SK-N-SH treated with all-trans-retinoic acid at 6 μM for 48 hours (cell line): ENCODE results near the gene C4orf36.

ENCODE experiments used
- ATAC-seq: fragments of 200-7000 bp; cut with Tn5 transposase; 3 replicates; pipeline ENCODE4 v1.9.1; 2020; ENCODE audit warnings: mild to moderate bottlenecking, moderate library complexity
- ARNTL ChIP-seq: fragments of 450-650 bp; formaldehyde crosslinking; IDR thresholded peaks from 2 replicates; pipeline ENCODE4 v1.5.0; 2020; ENCODE audit warnings: low read depth, mild to moderate bottlenecking, moderate library complexity, borderline replicate concordance
- BACH2 ChIP-seq: fragments of 250-450 bp; sonication (Bioruptor Pico); IDR thresholded peaks from 2 replicates; pipeline ENCODE4 v1.9.0; 2021; ENCODE audit warnings: mild to moderate bottlenecking, borderline replicate concordance
- CSDC2 ChIP-seq: fragments of 250-450 bp; sonication (Bioruptor Pico); IDR thresholded peaks from 2 replicates; pipeline ENCODE4 v1.5.0; 2020; ENCODE audit warnings: mild to moderate bottlenecking, moderate library complexity
- ESRRG ChIP-seq: fragments of 250-450 bp; sonication (Bioruptor Pico); IDR thresholded peaks from 2 replicates; pipeline ENCODE4 v1.6.1; 2021; ENCODE audit warnings: mild to moderate bottlenecking
- GLIS3 ChIP-seq: fragments of 250-450 bp; sonication (Bioruptor Pico); IDR thresholded peaks from 2 replicates; pipeline ENCODE4 v1.5.0; 2020; ENCODE audit warnings: mild to moderate bottlenecking, moderate library complexity
- ISL1 ChIP-seq: fragments of 250-450 bp; sonication (Bioruptor Pico); IDR thresholded peaks from 2 replicates; pipeline ENCODE4 v2.1.2; 2022; ENCODE audit warnings: mild to moderate bottlenecking, moderate library complexity
- OSR1 ChIP-seq: fragments of 250-450 bp; sonication (Bioruptor Pico); IDR thresholded peaks from 2 replicates; pipeline ENCODE4 v1.8.0; 2022; ENCODE audit warnings: moderate library complexity, mild to moderate bottlenecking, inconsistent platforms
- PPARA ChIP-seq: fragments of 250-450 bp; sonication (Bioruptor Pico); IDR thresholded peaks from 2 replicates; pipeline ENCODE4 v1.5.0; 2020; ENCODE audit warnings: mild to moderate bottlenecking, borderline replicate concordance
- RARB ChIP-seq: fragments of 250-450 bp; sonication (Bioruptor Pico); IDR thresholded peaks from 2 replicates; pipeline ENCODE4 v1.8.0; 2021; ENCODE audit warnings: mild to moderate bottlenecking, moderate library complexity
- SNAI2 ChIP-seq: fragments of 250-450 bp; sonication (Bioruptor Pico); IDR thresholded peaks from 2 replicates; pipeline ENCODE4 v1.5.0; 2020; ENCODE audit warnings: mild to moderate bottlenecking, moderate library complexity
- TCF4 ChIP-seq: fragments of 250-450 bp; sonication (Bioruptor Pico); IDR thresholded peaks from 2 replicates; pipeline ENCODE4 v1.8.0; 2021; ENCODE audit warnings: mild to moderate bottlenecking, moderate library complexity, borderline replicate concordance
- TOX ChIP-seq: fragments of 250-450 bp; sonication (Bioruptor Pico); IDR thresholded peaks from 2 replicates; pipeline ENCODE4 v1.8.0; 2021; ENCODE audit warnings: mild to moderate bottlenecking, moderate library complexity, borderline replicate concordance
- ZC3H10 ChIP-seq: fragments of 250-450 bp; sonication (Bioruptor Pico); IDR thresholded peaks from 2 replicates; pipeline ENCODE4 v1.5.1; 2021; ENCODE audit warnings: mild to moderate bottlenecking, moderate library complexity
- ZFP3 ChIP-seq: fragments of 250-450 bp; sonication (Bioruptor Pico); IDR thresholded peaks from 2 replicates; pipeline ENCODE4 v1.5.0; 2020; ENCODE audit warnings: mild to moderate bottlenecking, moderate library complexity
- ZFP30 ChIP-seq: fragments of 450-650 bp; formaldehyde crosslinking; IDR thresholded peaks from 2 replicates; pipeline ENCODE4 v1.5.0; 2022; ENCODE audit warnings: mild to moderate bottlenecking, moderate library complexity
- ZNF565 ChIP-seq: fragments of 450-650 bp; formaldehyde crosslinking; conservative IDR thresholded peaks from 2 replicates; pipeline ENCODE4 v1.5.0; 2020; ENCODE audit warnings: low read depth, mild to moderate bottlenecking, moderate library complexity
- ZNF70 ChIP-seq: fragments of 450-650 bp; formaldehyde crosslinking; IDR thresholded peaks from 2 replicates; pipeline ENCODE4 v1.5.0; 2020; ENCODE audit warnings: mild to moderate bottlenecking, moderate library complexity
- ZNF8 ChIP-seq: fragments of 450-650 bp; formaldehyde crosslinking; IDR thresholded peaks from 2 replicates; pipeline ENCODE4 v1.5.0; 2020; ENCODE audit warnings: mild to moderate bottlenecking, moderate library complexity
- TF ChIP-seq, protein P1 (sequence below): fragments of 250-450 bp; sonication (Bioruptor Pico); IDR thresholded peaks from 2 replicates; pipeline ENCODE4 v1.8.0; 2021; ENCODE audit warnings: low read depth, mild to moderate bottlenecking, moderate library complexity, borderline replicate concordance
- TF ChIP-seq, protein P2 (sequence below): fragments of 250-450 bp; sonication (Bioruptor Pico); IDR thresholded peaks from 2 replicates; pipeline ENCODE4 v1.5.0; 2020; ENCODE audit warnings: mild to moderate bottlenecking, moderate library complexity
- TF ChIP-seq, protein P3 (sequence below): fragments of 250-450 bp; sonication (Bioruptor Pico); IDR thresholded peaks from 2 replicates; pipeline ENCODE4 v1.5.1; 2021; ENCODE audit warnings: mild to moderate bottlenecking, moderate library complexity
- TF ChIP-seq, protein P4 (sequence below): fragments of 250-450 bp; sonication (Bioruptor Pico); IDR thresholded peaks from 2 replicates; pipeline ENCODE4 v1.5.1; 2020; ENCODE audit warnings: low read depth, mild to moderate bottlenecking, moderate library complexity

Gene C4orf36

DNA sequence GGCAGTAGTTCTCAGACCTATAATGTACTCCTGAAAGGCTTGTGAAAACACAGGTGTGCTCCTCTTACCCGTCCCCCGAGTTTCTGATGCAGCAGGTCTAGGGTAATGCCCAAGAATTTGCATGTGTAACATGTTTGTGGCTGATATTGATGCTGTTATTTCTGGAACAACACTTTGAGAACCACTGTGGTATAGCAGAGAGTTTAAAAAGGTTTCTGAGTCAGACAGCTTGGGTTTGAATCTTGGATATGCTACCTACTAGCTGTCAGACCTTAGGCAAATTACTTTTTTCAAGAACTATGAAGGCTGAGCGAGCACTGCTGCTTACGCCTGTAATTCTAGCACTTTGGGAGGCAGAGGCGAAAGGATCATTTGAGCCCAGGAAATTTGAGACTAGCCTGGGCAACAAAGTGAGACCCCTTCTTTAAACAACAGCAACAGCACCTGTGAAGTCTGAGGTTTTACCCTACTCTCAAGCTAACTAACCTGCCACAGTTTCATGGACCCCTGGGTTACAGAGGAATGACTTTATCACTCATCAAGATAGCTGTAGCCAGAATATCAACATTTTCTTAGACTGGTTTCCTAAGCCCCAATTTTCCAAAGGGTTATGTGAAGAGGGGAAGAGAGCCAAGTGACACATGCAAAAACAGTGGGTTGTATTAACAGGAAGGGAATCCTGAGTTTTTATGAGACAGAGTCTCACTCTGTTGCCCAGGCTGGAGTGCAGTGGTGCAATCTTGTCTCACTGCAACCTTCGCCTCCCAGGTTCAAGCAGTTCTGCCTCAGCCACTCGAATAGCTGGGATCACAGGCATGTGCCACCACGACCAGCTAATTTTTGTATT lies 47.7 kb upstream of the C4orf36 start:
- TF ChIP-seq, protein P1, sequence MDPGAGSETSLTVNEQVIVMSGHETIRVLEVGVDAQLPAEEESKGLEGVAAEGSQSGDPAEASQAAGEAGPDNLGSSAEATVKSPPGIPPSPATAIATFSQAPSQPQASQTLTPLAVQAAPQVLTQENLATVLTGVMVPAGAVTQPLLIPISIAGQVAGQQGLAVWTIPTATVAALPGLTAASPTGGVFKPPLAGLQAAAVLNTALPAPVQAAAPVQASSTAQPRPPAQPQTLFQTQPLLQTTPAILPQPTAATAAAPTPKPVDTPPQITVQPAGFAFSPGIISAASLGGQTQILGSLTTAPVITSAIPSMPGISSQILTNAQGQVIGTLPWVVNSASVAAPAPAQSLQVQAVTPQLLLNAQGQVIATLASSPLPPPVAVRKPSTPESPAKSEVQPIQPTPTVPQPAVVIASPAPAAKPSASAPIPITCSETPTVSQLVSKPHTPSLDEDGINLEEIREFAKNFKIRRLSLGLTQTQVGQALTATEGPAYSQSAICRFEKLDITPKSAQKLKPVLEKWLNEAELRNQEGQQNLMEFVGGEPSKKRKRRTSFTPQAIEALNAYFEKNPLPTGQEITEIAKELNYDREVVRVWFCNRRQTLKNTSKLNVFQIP (CRISPR knock-in tag), result no peak
- TF ChIP-seq ZNF8 (CRISPR knock-in tag) (no peak), TOX (CRISPR knock-in tag) (no peak), TCF4 (CRISPR knock-in tag) (no peak), ZFP30 (CRISPR knock-in tag) (no peak), ZNF70 (CRISPR knock-in tag) (no peak), SNAI2 (CRISPR knock-in tag) (no peak), ARNTL (CRISPR knock-in tag) (no peak), CSDC2 (CRISPR knock-in tag) (no peak), GLIS3 (no peak), RARB (CRISPR knock-in tag) (no peak), ZFP3 (CRISPR knock-in tag) (no peak), OSR1 (no peak), ZNF565 (CRISPR knock-in tag) (no peak), BACH2 (CRISPR knock-in tag) (no peak)
- TF ChIP-seq, protein P2, sequence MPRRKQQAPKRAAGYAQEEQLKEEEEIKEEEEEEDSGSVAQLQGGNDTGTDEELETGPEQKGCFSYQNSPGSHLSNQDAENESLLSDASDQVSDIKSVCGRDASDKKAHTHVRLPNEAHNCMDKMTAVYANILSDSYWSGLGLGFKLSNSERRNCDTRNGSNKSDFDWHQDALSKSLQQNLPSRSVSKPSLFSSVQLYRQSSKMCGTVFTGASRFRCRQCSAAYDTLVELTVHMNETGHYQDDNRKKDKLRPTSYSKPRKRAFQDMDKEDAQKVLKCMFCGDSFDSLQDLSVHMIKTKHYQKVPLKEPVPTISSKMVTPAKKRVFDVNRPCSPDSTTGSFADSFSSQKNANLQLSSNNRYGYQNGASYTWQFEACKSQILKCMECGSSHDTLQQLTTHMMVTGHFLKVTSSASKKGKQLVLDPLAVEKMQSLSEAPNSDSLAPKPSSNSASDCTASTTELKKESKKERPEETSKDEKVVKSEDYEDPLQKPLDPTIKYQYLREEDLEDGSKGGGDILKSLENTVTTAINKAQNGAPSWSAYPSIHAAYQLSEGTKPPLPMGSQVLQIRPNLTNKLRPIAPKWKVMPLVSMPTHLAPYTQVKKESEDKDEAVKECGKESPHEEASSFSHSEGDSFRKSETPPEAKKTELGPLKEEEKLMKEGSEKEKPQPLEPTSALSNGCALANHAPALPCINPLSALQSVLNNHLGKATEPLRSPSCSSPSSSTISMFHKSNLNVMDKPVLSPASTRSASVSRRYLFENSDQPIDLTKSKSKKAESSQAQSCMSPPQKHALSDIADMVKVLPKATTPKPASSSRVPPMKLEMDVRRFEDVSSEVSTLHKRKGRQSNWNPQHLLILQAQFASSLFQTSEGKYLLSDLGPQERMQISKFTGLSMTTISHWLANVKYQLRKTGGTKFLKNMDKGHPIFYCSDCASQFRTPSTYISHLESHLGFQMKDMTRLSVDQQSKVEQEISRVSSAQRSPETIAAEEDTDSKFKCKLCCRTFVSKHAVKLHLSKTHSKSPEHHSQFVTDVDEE, result no peak
- TF ChIP-seq, protein P3, sequence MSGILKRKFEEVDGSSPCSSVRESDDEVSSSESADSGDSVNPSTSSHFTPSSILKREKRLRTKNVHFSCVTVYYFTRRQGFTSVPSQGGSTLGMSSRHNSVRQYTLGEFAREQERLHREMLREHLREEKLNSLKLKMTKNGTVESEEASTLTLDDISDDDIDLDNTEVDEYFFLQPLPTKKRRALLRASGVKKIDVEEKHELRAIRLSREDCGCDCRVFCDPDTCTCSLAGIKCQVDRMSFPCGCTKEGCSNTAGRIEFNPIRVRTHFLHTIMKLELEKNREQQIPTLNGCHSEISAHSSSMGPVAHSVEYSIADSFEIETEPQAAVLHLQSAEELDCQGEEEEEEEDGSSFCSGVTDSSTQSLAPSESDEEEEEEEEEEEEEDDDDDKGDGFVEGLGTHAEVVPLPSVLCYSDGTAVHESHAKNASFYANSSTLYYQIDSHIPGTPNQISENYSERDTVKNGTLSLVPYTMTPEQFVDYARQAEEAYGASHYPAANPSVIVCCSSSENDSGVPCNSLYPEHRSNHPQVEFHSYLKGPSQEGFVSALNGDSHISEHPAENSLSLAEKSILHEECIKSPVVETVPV (CRISPR knock-in tag), result no peak
- TF ChIP-seq, protein P4, sequence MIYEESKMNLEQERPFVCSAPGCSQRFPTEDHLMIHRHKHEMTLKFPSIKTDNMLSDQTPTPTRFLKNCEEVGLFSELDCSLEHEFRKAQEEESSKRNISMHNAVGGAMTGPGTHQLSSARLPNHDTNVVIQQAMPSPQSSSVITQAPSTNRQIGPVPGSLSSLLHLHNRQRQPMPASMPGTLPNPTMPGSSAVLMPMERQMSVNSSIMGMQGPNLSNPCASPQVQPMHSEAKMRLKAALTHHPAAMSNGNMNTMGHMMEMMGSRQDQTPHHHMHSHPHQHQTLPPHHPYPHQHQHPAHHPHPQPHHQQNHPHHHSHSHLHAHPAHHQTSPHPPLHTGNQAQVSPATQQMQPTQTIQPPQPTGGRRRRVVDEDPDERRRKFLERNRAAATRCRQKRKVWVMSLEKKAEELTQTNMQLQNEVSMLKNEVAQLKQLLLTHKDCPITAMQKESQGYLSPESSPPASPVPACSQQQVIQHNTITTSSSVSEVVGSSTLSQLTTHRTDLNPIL (CRISPR knock-in tag), result no peak
- no peak for ATAC-seq

DNA sequence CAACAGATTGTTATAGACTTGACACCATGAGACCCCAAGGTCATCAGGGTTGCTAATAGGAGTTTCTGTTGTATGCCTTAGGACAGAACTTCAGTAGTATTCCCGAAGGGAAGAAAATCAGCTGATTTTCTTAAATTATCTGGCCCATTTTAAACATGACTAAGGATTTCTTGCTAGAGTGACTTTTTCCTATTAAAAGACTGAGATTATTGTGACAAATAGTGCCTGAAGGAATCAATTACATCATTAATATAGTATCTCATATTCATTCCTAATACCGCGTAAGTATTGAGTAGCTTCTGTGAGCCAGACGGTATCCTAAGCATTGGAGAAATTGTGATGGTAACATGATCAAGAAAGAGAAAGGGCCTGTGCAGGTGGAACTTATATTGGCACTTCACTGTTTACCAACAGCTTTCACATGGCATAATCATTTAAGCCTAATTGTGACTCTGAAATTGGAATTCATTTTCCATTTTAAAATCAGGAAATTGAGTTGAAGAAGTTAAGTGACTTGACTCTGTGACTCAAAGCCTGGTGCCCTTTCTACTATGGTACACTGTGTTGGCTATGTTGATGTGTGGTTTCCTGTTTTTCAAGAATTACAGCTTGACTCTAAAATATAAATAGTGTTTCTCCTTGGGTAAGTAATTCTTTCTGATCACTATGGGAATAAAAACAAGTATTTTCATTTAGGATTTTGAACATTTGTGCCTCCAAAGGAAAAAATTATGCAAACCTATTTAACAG lies 46.7 kb upstream of the C4orf36 start:
- no peak for TF ChIP-seq CSDC2 (CRISPR knock-in tag)
- no peak for TF ChIP-seq ISL1 (CRISPR knock-in tag)
- no peak for TF ChIP-seq ZC3H10 (CRISPR knock-in tag)
- TF ChIP-seq ZFP30 (CRISPR knock-in tag), result no peak
- no peak for TF ChIP-seq BACH2 (CRISPR knock-in tag)
- no peak for TF ChIP-seq TCF4 (CRISPR knock-in tag)
- no peak for TF ChIP-seq SNAI2 (CRISPR knock-in tag)
- TF ChIP-seq ESRRG (CRISPR knock-in tag), result no peak
- no peak for TF ChIP-seq ARNTL (CRISPR knock-in tag)
- TF ChIP-seq PPARA (CRISPR knock-in tag), result no peak
- no peak for ATAC-seq
